GM18951 (cell line): ENCODE measurements around the gene SRMS.

Source experiments
- POLR2A ChIP-seq: IDR thresholded peaks from 4 replicates; pipeline ENCODE4 v1.6.1; 2011; ENCODE audit warnings: mild to moderate bottlenecking; ENCODE audit not compliant: insufficient read length, insufficient read depth; ENCODE audit errors: extremely low read depth
- in situ Hi-C: fragments of 300-500 bp; cut with MboI; formaldehyde crosslinking; loops from one replicate; pipeline ENCODE4 v1.12.0; 2022; ENCODE audit warnings: low sequenced_read_pairs, mixed read lengths, inconsistent platforms; ENCODE audit not compliant: unreplicated experiment

The SRMS gene

GRCh38 chr20:63539441-63540370 is 7.8 kb downstream of the SRMS start:
- in situ Hi-C loops: no loop called here
- no peak for TF ChIP-seq POLR2A

- no peak for TF ChIP-seq POLR2A
- in situ Hi-C loops: no loop called here
Observed at GRCh38 chr20:63539092-63539430, 8.5 kb downstream of the SRMS start.

GRCh38 chr20:63538204-63539091 is 9.1 kb downstream of the SRMS start:
- in situ Hi-C loops: no loop called here
- no peak for TF ChIP-seq POLR2A

GRCh38 chr20:63537525-63538203 is 9.9 kb downstream of the SRMS start:
- TF ChIP-seq POLR2A: peak; percentile 76
- in situ Hi-C loops: no loop called here

- in situ Hi-C loops: no loop called here
- no peak for TF ChIP-seq POLR2A
Observed at GRCh38 chr20:63536997-63537524, 10.5 kb downstream of the SRMS start, which contains the start of gene PTK6. PTK6 (minus strand) TSS chr20:63537376; CDS start chr20:63537314, 62 bp downstream.

- in situ Hi-C loops: no loop called here
Observed at GRCh38 chr20:63536241-63536977, 11.1 kb downstream of the SRMS start.

GRCh38 chr20:63534831-63535651 is 12.5 kb downstream of the SRMS start:
- in situ Hi-C loops: no loop called here
- TF ChIP-seq POLR2A: no peak

More at GRCh38 chr20:63536241-63536977, 11.1 kb downstream of the SRMS start:
- no peak for TF ChIP-seq POLR2A

- in situ Hi-C loops: no loop called here
- no peak for TF ChIP-seq POLR2A
Observed at GRCh38 chr20:63534427-63534830, 13.1 kb downstream of the SRMS start.

- in situ Hi-C loops: no loop called here
- no peak for TF ChIP-seq POLR2A
Observed at GRCh38 chr20:63533871-63534393, 13.6 kb downstream of the SRMS start.

GRCh38 chr20:63533388-63533787 is 14.2 kb downstream of the SRMS start:
- in situ Hi-C loops: no loop called here
- TF ChIP-seq POLR2A: no peak

- TF ChIP-seq POLR2A: no peak
- in situ Hi-C loops: no loop called here
Observed at GRCh38 chr20:63532449-63532971, 15.0 kb downstream of the SRMS start.
